Limb (tissue), 2 donors: ENCODE measurements around the gene ELFN1.
A peak's percentile ranks its signal among the peaks of the same experiment; 100 is the strongest.

ENCODE experiments used
- DNase-seq, 2 donors: peaks; one replicate each; pipeline ENCODE4 v3.0.0-alpha.2; 2016; ENCODE audit errors: extremely low spot score in 2 of 2

ELFN1 gene

GRCh38 chr7:1693991-1694524 is 24.0 kb downstream of the ELFN1 start:
- peak; percentile 50 to 89 for DNase-seq

DNA sequence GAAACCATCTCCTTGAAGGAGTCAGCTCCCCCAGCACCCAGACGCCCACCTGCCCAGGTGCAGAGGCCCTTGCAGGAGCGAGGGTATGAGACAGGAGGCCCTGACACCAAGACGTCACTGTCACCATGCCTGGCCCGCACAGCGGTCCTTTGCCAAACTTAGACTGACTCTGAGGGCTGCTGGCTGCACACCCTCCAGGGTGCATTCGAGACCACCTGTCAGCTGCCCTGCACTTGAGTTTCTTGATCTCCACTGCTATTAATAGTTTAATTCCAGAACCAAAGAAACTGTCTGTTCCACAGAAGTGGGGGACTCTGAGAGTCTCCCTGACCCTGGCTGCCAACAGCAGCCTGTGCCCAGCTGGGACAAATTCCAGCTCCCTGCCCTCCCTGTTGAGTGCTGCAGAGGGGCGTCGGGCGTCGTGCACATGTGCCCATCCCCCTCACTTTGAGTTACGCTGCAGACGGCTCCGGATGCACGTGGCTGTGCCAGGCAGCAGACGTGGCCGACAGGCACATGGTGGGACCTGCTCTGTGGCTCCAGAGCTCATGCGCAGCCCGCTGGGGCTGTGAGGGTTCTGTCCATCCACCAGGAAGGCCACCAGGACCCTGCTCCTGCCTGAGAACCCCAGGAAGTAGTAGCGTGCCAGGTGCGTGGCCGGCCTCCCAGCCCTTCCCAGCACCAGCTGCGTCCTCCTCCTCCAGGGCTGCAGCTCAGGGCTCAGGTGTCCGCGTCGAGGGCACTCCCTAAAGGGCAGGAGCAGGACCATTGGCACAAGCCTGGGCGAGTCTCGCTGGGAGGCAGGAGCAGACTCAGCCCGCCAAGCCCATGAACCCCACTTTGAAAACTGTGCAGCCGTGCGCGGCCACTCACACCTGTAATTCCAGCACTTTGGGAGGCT is 24.8 kb downstream of the ELFN1 start:
- peak; percentile 21 to 48 for DNase-seq

GRCh38 chr7:1695800-1696454 is 25.9 kb downstream of the ELFN1 start:
- peak in 1 of 2 donors; percentile 20 for DNase-seq

- peak in 1 of 2 donors; percentile 18 for DNase-seq
Measured at GRCh38 chr7:1696671-1697498, 26.8 kb downstream of the ELFN1 start.

GRCh38 chr7:1697499-1698125 is 27.5 kb downstream of the ELFN1 start:
- peak in 1 of 2 donors; percentile 24 for DNase-seq

DNA sequence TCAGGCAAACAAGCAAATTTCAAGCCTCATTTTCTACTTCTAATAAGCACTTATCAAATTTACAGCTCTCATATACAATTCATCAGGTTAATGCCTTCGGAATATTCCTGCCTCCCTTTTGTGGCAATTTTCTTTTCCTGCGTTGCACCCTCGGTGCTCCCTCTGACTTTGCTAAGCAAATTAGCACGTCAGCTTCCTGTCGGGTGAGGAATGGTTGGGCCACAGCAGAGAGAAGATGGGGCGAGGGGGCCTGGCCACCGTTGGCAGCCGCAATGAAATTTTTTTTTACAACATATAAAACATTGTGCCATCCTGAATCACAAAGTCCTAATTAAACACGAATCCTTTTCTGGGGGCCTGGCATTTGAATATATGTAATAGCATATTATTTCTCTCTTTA is 28.1 kb downstream of the ELFN1 start:
- DNase-seq: no peak

GRCh38 chr7:1698951-1699350 is 28.9 kb downstream of the ELFN1 start:
- DNase-seq: no peak

- no peak for DNase-seq
Measured at GRCh38 chr7:1700086-1700485, 30.0 kb downstream of the ELFN1 start.

- DNase-seq: no peak
Measured at GRCh38 chr7:1700536-1701333, 30.7 kb downstream of the ELFN1 start.

DNA sequence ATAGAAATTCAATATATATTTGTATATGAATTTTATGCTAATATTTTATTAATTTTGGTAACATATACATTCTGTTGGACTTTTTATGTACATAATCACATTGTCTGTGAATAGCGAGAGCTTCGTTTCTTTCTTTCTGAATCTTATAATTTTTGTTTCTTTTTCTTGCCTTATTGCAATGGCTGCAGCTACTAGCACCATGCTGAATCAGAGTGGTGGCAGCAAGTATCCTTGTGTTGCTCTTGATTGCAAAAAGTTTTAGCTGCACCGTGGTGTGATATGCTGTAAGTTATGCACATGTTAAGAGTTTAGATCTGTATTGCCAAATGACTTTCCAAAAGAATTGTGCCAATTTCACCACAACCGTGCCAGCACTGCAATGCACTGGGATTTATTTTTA is 32.6 kb downstream of the ELFN1 start:
- DNase-seq: no peak

- DNase-seq: peak in 1 of 2 donors; percentile 18
Measured at GRCh38 chr7:1703441-1703840, 33.4 kb downstream of the ELFN1 start.

DNA sequence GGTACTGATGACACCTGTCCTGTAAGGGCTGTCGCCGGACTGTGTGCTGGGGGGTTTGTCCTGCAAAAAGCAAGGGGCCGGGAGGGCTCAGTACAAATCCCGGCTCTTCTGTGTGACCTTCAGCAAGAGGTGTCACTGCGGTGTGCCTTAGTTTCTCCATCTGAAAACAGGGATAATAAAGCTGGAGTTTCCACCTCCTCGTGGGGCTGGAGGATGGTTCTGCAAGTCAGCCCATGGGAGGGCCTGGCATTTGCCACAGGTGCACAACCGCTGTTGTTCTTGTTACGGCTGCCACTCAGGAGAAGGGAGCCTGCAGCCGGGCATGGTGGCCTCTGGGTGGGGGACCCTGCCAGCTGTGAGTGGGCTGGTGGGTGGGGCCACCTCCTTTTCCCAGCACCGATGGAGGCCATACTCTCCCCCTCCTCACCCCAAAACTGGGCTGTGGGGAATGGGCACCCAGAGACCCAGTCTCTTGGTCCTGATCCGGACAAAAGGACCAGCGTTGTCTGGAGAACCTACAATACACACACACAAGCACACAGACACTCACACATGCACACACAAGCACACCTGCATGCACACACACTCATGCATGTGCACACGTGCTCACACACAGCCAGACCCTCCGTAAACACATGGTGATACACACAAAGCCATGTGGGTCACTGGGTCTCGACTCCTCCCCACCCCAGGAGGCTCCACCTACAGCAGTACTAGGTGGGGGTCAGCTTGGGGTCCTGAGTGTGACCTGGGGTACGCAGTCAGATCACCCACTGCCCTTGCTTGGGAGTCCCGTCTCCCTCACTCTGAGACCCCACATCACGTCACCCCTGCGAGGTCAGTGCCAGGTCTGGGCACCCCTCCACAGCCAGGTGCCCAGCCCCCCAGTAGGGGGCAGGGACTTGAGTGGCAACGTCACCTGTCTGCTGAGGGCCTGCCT is 34.1 kb downstream of the ELFN1 start:
- peak in 1 of 2 donors; percentile 23 for DNase-seq

GRCh38 chr7:1704811-1705738 is 35.0 kb downstream of the ELFN1 start:
- DNase-seq: peak in 1 of 2 donors; percentile 23

- DNase-seq: peak in 1 of 2 donors; percentile 17
Measured at GRCh38 chr7:1705856-1706255, 35.8 kb downstream of the ELFN1 start.

GRCh38 chr7:1706381-1706720 is 36.3 kb downstream of the ELFN1 start:
- DNase-seq: no peak

GRCh38 chr7:1706721-1707613 is 36.9 kb downstream of the ELFN1 start:
- peak in 1 of 2 donors; percentile 16 for DNase-seq
